ENCODE results near the gene KCNJ2. TPM values are rescaled to one million over a fixed set of nuclear protein-coding genes. Genes with fewer than 3 reads are reported as not detected.

Gene KCNJ2
- total and polyA plus RNA-seq, 4 donors: 0.47 to 2.7 (median 1.4) TPM

DNA sequence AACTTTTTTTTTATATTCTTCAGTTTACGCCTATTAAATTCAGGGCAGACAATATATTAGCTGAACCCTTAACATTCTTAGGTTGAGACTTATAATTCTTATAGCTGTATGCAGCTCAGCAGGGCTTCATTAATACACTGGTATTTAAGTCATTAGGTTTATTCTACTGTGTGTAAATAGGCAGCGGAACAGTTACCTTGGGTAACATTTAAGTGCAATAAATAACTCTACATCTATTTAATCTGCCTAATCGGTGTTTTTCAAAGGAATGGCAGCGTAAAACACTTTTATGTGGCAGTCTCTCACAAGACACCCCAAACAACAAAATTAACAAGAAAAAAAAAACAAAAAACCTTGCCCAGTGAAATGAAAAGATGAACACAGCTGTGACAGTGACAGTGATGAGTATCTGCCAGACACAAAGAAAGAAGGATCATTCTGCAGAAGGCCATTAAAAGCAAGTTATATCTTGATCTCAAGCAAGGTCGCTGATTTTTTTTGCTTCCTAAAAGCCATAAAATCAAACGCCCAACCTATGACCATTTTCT is 32.6 kb downstream of the KCNJ2 start:
- H3K27ac ChIP-seq (ENCODE audit: low read depth in 1 of 2, low read length in 2 of 2): no peak overlapping the region
- no peak overlapping the region for H3K4me3 ChIP-seq (ENCODE audit: low read depth in 1 of 3, low read length in 3 of 3)
- H3K9me3 ChIP-seq (ENCODE audit: control insufficient read depth in 4 of 4, low read length in 3 of 4): no peaks in the 10 kb centered on the region
- peaks cover 0 to 1% (median 0%) of the 10 kb centered on the region in 4 donors for H3K4me1 ChIP-seq (ENCODE audit: control insufficient read depth in 4 of 4, insufficient read depth in 4 of 4, low read length in 3 of 4)
- WGBS: 79% methylated on average over 6 of the region's 6 CpGs
- H3K9ac ChIP-seq (ENCODE audit: low read depth in 1 of 2, low read length in 2 of 2): no peak overlapping the region
- no peaks in the 10 kb centered on the region for H3K36me3 ChIP-seq (ENCODE audit: control insufficient read depth in 4 of 4, insufficient read depth in 3 of 4, low read depth in 1 of 4, low read length in 3 of 4)
- no peak for DNase-seq (ENCODE audit: low spot score)
- H3K27me3 ChIP-seq (ENCODE audit: control insufficient read depth in 4 of 4, insufficient read depth in 4 of 4, low read length in 3 of 4): peaks cover 0 to 3% (median 0%) of the 10 kb centered on the region in 4 donors
- TF ChIP-seq HNF4A (conservative IDR thresholded peaks at IDR 0.05): no peak
- TF ChIP-seq, protein P1, sequence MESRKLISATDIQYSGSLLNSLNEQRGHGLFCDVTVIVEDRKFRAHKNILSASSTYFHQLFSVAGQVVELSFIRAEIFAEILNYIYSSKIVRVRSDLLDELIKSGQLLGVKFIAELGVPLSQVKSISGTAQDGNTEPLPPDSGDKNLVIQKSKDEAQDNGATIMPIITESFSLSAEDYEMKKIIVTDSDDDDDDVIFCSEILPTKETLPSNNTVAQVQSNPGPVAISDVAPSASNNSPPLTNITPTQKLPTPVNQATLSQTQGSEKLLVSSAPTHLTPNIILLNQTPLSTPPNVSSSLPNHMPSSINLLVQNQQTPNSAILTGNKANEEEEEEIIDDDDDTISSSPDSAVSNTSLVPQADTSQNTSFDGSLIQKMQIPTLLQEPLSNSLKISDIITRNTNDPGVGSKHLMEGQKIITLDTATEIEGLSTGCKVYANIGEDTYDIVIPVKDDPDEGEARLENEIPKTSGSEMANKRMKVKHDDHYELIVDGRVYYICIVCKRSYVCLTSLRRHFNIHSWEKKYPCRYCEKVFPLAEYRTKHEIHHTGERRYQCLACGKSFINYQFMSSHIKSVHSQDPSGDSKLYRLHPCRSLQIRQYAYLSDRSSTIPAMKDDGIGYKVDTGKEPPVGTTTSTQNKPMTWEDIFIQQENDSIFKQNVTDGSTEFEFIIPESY (IDR thresholded peaks at IDR 0.05): no peak
- TF ChIP-seq JUND (IDR thresholded peaks at IDR 0.05): no peak
- no peak for TF ChIP-seq GABPA (IDR thresholded peaks at IDR 0.05 in 1 of 2, conservative IDR thresholded peaks at IDR 0.05 in 1 of 2)
- TF ChIP-seq NR2F2 (IDR thresholded peaks at IDR 0.05): no peak
- no peak for TF ChIP-seq YY1 (IDR thresholded peaks at IDR 0.05)
- no peak for TF ChIP-seq FOXA1 (IDR thresholded peaks at IDR 0.05)
- no peak for TF ChIP-seq RXRA (IDR thresholded peaks at IDR 0.05)
- no peak for TF ChIP-seq SP1 (IDR thresholded peaks at IDR 0.05)

GRCh38 chr17:70202840-70203239 is 33.5 kb downstream of the KCNJ2 start:
- no peak for DNase-seq (ENCODE audit: low spot score)
- Histone ChIP-seq H3K4me1 (ENCODE audit: control insufficient read depth in 4 of 4, insufficient read depth in 4 of 4, low read length in 3 of 4) (peaks cover 0 to 1% (median 0%) of the 10 kb centered on the region in 4 donors), H3K27me3 (ENCODE audit: control insufficient read depth in 4 of 4, insufficient read depth in 4 of 4, low read length in 3 of 4) (peaks cover 0 to 3% (median 0%) of the 10 kb centered on the region in 4 donors), H3K27ac (ENCODE audit: low read depth in 1 of 2, low read length in 2 of 2) (no peak overlapping the region), H3K36me3 (ENCODE audit: control insufficient read depth in 4 of 4, insufficient read depth in 3 of 4, low read depth in 1 of 4, low read length in 3 of 4) (no peaks in the 10 kb centered on the region), H3K9me3 (ENCODE audit: control insufficient read depth in 4 of 4, low read length in 3 of 4) (no peaks in the 10 kb centered on the region), H3K9ac (ENCODE audit: low read depth in 1 of 2, low read length in 2 of 2) (no peak overlapping the region), H3K4me3 (ENCODE audit: low read depth in 1 of 3, low read length in 3 of 3) (no peak overlapping the region)
- TF ChIP-seq FOXA1 (IDR thresholded peaks at IDR 0.05): no peak
- no peak for TF ChIP-seq NR2F2 (IDR thresholded peaks at IDR 0.05)
- TF ChIP-seq, protein P2, sequence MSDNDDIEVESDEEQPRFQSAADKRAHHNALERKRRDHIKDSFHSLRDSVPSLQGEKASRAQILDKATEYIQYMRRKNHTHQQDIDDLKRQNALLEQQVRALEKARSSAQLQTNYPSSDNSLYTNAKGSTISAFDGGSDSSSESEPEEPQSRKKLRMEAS (IDR thresholded peaks at IDR 0.05): no peak
- no peak for TF ChIP-seq JUND (IDR thresholded peaks at IDR 0.05)
- TF ChIP-seq TAF1 (conservative IDR thresholded peaks at IDR 0.05): no peak
- TF ChIP-seq, protein P1 (IDR thresholded peaks at IDR 0.05): no peak
- TF ChIP-seq FOXA2 (IDR thresholded peaks at IDR 0.05): no peak
- no peak for TF ChIP-seq CTCF (IDR thresholded peaks at IDR 0.05; ENCODE audit: low read depth, low read length, missing input control)
- no peak for TF ChIP-seq GABPA (IDR thresholded peaks at IDR 0.05 in 1 of 2, conservative IDR thresholded peaks at IDR 0.05 in 1 of 2)
- no peak for TF ChIP-seq YY1 (IDR thresholded peaks at IDR 0.05)
- no peak for TF ChIP-seq RAD21 (IDR thresholded peaks at IDR 0.05)
- no peak for TF ChIP-seq EGR1 (IDR thresholded peaks at IDR 0.05; ENCODE audit: low read depth in 2 of 2)
- no peak for TF ChIP-seq HNF4A (conservative IDR thresholded peaks at IDR 0.05)
- no peak for TF ChIP-seq HNF4G (IDR thresholded peaks at IDR 0.05)
- TF ChIP-seq ATF3 (IDR thresholded peaks at IDR 0.05): no peak
- TF ChIP-seq RXRA (IDR thresholded peaks at IDR 0.05): no peak
- TF ChIP-seq REST (IDR thresholded peaks at IDR 0.05): no peak
- no peak for TF ChIP-seq SP1 (IDR thresholded peaks at IDR 0.05)
- WGBS: 66% methylated on average over 2 of the region's 2 CpGs
